Right atrium auricular region (tissue), 2 donors: ENCODE data around the gene KRTAP23-1. TPM values are rescaled to one million over a fixed set of nuclear protein-coding genes. Genes with fewer than 3 reads are reported as not detected.

ENCODE experiments used
- DNase-seq: peaks from one replicate; pipeline ENCODE4 v3.0.0-alpha.2; 2019; ENCODE audit warnings: low spot score
- H3K27ac ChIP-seq, 2 donors: fragments of 200-600 bp; sonication (generic); 1 replicate in 1 of 2; 2 replicates in 1 of 2; pipeline ENCODE4 v1.5.1; 2016 to 2019
- H3K27me3 ChIP-seq, 2 donors: fragments of 200-600 bp; sonication (generic); one replicate each; pipeline versions ENCODE4 v1.5.1 to v1.6.0; 2017 to 2019
- H3K36me3 ChIP-seq: fragments of 200-600 bp; sonication (generic); one replicate; pipeline ENCODE4 v1.5.1; 2016
- H3K4me1 ChIP-seq, 2 donors: fragments of 200-600 bp; sonication (generic); one replicate each; pipeline versions ENCODE4 v1.5.1 to v1.6.0; 2017 to 2019
- H3K4me3 ChIP-seq, 2 donors: fragments of 200-600 bp; sonication (generic); 1 replicate in 1 of 2; 2 replicates in 1 of 2; pipeline ENCODE4 v1.5.1; 2017 to 2019; ENCODE audit warnings: mild to moderate bottlenecking in 1 of 2, moderate library complexity in 1 of 2
- H3K9me3 ChIP-seq, 2 donors: fragments of 200-600 bp; sonication (generic); one replicate each; pipeline ENCODE4 v1.5.1; 2019
- microRNA-seq, 2 donors: library from miRNA; unstranded; fragments of <30 nt; microRNA quantifications; one replicate each; pipeline ENCODE4, GENCODE V29; 2016 to 2017; ENCODE audit warnings: borderline number of aligned reads in 2 of 2, borderline replicate concordance in 1 of 2
- total RNA-seq, 2 donors: library from RNA; depleted of rRNA; stranded (reverse); fragments of >200 nt; gene quantifications; one replicate each; pipeline ENCODE4 v1.1.0, GENCODE V29; 2016
- TF ChIP-seq, protein P1 (sequence below), 2 donors: fragments of 200-600 bp; sonication (generic); IDR thresholded peaks; one replicate each; pipeline ENCODE4 v1.5.1; 2019; ENCODE audit warnings: antibody characterized with exemption in 2 of 2

KRTAP23-1 gene
- total RNA-seq, 2 donors from 2014 or later: not detected

DNA sequence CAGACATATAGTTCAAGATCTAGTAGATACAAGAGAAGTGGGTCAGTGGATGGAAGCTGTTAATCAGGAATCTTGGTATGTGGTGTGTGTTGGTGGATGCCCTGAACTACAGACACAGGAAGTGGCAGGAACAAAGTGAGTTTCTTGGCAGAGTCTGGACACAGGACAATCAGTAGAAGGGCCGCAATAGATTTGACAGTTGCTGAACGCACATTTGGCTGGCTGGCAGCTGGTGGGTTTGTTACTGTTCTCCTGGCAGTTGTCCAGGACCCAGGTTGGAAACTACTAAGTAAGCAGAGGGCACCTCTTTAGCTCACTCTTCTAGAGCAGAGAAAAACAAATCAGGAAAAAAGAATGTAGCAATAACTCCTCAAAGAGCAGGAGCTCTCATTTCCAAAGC lies 41.5 kb downstream of the KRTAP23-1 start:
- H3K4me3 ChIP-seq: no peak overlapping the region
- no peaks in the 10 kb centered on the region for H3K9me3 ChIP-seq
- TF ChIP-seq, protein P1, sequence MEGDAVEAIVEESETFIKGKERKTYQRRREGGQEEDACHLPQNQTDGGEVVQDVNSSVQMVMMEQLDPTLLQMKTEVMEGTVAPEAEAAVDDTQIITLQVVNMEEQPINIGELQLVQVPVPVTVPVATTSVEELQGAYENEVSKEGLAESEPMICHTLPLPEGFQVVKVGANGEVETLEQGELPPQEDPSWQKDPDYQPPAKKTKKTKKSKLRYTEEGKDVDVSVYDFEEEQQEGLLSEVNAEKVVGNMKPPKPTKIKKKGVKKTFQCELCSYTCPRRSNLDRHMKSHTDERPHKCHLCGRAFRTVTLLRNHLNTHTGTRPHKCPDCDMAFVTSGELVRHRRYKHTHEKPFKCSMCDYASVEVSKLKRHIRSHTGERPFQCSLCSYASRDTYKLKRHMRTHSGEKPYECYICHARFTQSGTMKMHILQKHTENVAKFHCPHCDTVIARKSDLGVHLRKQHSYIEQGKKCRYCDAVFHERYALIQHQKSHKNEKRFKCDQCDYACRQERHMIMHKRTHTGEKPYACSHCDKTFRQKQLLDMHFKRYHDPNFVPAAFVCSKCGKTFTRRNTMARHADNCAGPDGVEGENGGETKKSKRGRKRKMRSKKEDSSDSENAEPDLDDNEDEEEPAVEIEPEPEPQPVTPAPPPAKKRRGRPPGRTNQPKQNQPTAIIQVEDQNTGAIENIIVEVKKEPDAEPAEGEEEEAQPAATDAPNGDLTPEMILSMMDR (IDR thresholded peaks at IDR 0.05): no peak
- H3K36me3 ChIP-seq: no peaks in the 10 kb centered on the region
- DNase-seq: no peak
- H3K27ac ChIP-seq: no peak overlapping the region
- H3K27me3 ChIP-seq: no peaks in the 10 kb centered on the region
- H3K4me1 ChIP-seq: no peaks in the 10 kb centered on the region

DNA sequence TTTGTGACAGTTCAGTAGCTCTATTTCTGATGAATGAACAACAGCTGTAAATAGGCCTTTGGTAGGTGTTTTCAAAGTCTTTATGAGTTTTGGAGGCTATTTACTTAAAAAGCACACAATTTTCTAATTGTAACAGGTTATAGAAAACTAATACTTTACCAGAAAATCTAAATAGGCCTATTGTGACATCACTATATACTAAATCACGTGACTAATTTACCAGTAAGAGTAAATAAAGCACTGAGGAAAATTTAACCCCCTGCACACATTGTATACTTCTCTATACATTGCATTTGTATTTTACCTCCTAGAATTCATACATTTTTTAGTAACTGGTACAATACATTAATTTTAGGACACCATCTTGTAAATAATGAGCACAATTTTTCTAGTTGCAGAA lies 43.3 kb downstream of the KRTAP23-1 start:
- no peak for DNase-seq
- TF ChIP-seq, protein P1 (IDR thresholded peaks at IDR 0.05): no peak
- Histone ChIP-seq H3K4me3 (no peak overlapping the region), H3K9me3 (peaks cover 0 to 8% of the 10 kb centered on the region in 2 donors), H3K27ac (no peak overlapping the region), H3K4me1 (no peaks in the 10 kb centered on the region), H3K27me3 (no peaks in the 10 kb centered on the region), H3K36me3 (no peaks in the 10 kb centered on the region)

Small RNAs within 50 kb of the gene (microRNA-seq; reads per million reads assigned to microRNA genes)
- gene MIR4327: 0 reads per million in 2 donors

Other genes starting within 250 kb of the KRTAP23-1 start
- not detected for gene CLDN17, start 181.8 kb downstream of the KRTAP23-1 start, total RNA-seq
- gene CLDN8, start 132.5 kb downstream of the KRTAP23-1 start, total RNA-seq: not detected
- not detected for gene KRTAP24-1, start 65.7 kb downstream of the KRTAP23-1 start, total RNA-seq
- not detected for gene KRTAP25-1, start 59.1 kb downstream of the KRTAP23-1 start, total RNA-seq
- not detected for gene KRTAP26-1, start 28.3 kb downstream of the KRTAP23-1 start, total RNA-seq
- not detected for gene KRTAP27-1, start 10.9 kb downstream of the KRTAP23-1 start, total RNA-seq
- not detected for gene KRTAP13-2, start 23.7 kb upstream of the KRTAP23-1 start, total RNA-seq
- gene KRTAP13-1, start 47.4 kb upstream of the KRTAP23-1 start, total RNA-seq: not detected
- not detected for gene KRTAP13-3, start 77.3 kb upstream of the KRTAP23-1 start, total RNA-seq
- gene KRTAP13-4, start 81.6 kb upstream of the KRTAP23-1 start, total RNA-seq: not detected
- not detected for gene KRTAP15-1, start 91.7 kb upstream of the KRTAP23-1 start, total RNA-seq
- gene KRTAP19-1, start 131.8 kb upstream of the KRTAP23-1 start, total RNA-seq: not detected
- gene KRTAP19-2, start 138.8 kb upstream of the KRTAP23-1 start, total RNA-seq: not detected
- not detected for gene KRTAP19-3, start 143.4 kb upstream of the KRTAP23-1 start, total RNA-seq
- gene KRTAP19-4, start 148.6 kb upstream of the KRTAP23-1 start, total RNA-seq: not detected
- gene KRTAP19-5, start 153.5 kb upstream of the KRTAP23-1 start, total RNA-seq: not detected
- gene KRTAP19-6, start 193.3 kb upstream of the KRTAP23-1 start, total RNA-seq: not detected
- gene KRTAP19-7, start 212.7 kb upstream of the KRTAP23-1 start, total RNA-seq: not detected
- not detected for gene KRTAP22-2, start 241.8 kb upstream of the KRTAP23-1 start, total RNA-seq
- not detected for gene KRTAP6-3, start 243.8 kb upstream of the KRTAP23-1 start, total RNA-seq